Osteocyte (in vitro differentiated cells): ENCODE measurements around the gene NUFIP2. TPM values are rescaled to one million over a fixed set of nuclear protein-coding genes. Genes with fewer than 3 reads are reported as not detected.

ENCODE experiments used
- DNase-seq: peaks from one replicate; pipeline ENCODE4 v3.0.0; 2021; ENCODE audit warnings: mixed read lengths; ENCODE audit not compliant: unreplicated experiment; ENCODE audit errors: extremely low spot score
- H3K27ac Mint-ChIP-seq: one replicate; pipeline ENCODE4 v1.8.0; 2021; ENCODE audit warnings: mild to moderate bottlenecking, mixed read lengths; ENCODE audit not compliant: unreplicated experiment
- H3K27me3 Mint-ChIP-seq: one replicate; pipeline ENCODE4 v1.8.0; 2021; ENCODE audit warnings: mixed read lengths; ENCODE audit not compliant: unreplicated experiment
- H3K36me3 Mint-ChIP-seq: one replicate; pipeline ENCODE4 v1.8.0; 2021; ENCODE audit warnings: mixed read lengths; ENCODE audit not compliant: unreplicated experiment
- H3K4me1 Mint-ChIP-seq: one replicate; pipeline ENCODE4 v1.8.0; 2021; ENCODE audit warnings: mixed read lengths; ENCODE audit not compliant: unreplicated experiment
- H3K4me3 Mint-ChIP-seq: one replicate; pipeline ENCODE4 v1.8.0; 2021; ENCODE audit warnings: mild to moderate bottlenecking, moderate library complexity, mixed read lengths; ENCODE audit not compliant: unreplicated experiment
- H3K9me3 Mint-ChIP-seq: one replicate; pipeline ENCODE4 v1.8.0; 2021; ENCODE audit warnings: mixed read lengths; ENCODE audit not compliant: unreplicated experiment
- CTCF ChIP-seq: fragments of 200-600 bp; sonication (generic); IDR thresholded peaks from 2 replicates; pipeline ENCODE4 v1.5.0; 2021; ENCODE audit warnings: antibody characterized with exemption, mild to moderate bottlenecking, moderate library complexity
- total RNA-seq: library from RNA; stranded (reverse); gene quantifications from 2 replicates; pipeline ENCODE4 v1.2.1, GENCODE V29; 2021

The NUFIP2 gene
- total RNA-seq, 1 donor from 2014 or later, result 46.8 TPM

GRCh38 chr17:29257756-29258155 is 36.2 kb downstream of the NUFIP2 start:
- no peak overlapping the region for H3K4me3 Mint-ChIP-seq

GRCh38 chr17:29256735-29257466 is 37.0 kb downstream of the NUFIP2 start:
- no peak overlapping the region for H3K4me3 Mint-ChIP-seq
- no peaks in the 10 kb centered on the region for H3K27me3 Mint-ChIP-seq
- H3K36me3 Mint-ChIP-seq, result peaks cover 28% of the 10 kb centered on the region
- H3K4me1 Mint-ChIP-seq, result peaks cover 33% of the 10 kb centered on the region
- DNase-seq, result no peak
- no peak for TF ChIP-seq CTCF
- H3K27ac Mint-ChIP-seq, result peak overlapping the region; percentile 72
- H3K9me3 Mint-ChIP-seq, result no peaks in the 10 kb centered on the region

More at GRCh38 chr17:29257756-29258155, 36.2 kb downstream of the NUFIP2 start:
- no peaks in the 10 kb centered on the region for H3K9me3 Mint-ChIP-seq
- H3K27ac Mint-ChIP-seq, result peak overlapping the region; percentile 29
- H3K36me3 Mint-ChIP-seq, result peaks cover 29% of the 10 kb centered on the region
- H3K4me1 Mint-ChIP-seq, result peaks cover 33% of the 10 kb centered on the region
- no peak for TF ChIP-seq CTCF
- no peak for DNase-seq
- H3K27me3 Mint-ChIP-seq, result no peaks in the 10 kb centered on the region

GRCh38 chr17:29255926-29256522 is 37.9 kb downstream of the NUFIP2 start:
- no peak for DNase-seq

GRCh38 chr17:29253037-29253436 is 40.9 kb downstream of the NUFIP2 start:
- Mint-ChIP-seq H3K9me3 (no peaks in the 10 kb centered on the region), H3K4me1 (peaks cover 26% of the 10 kb centered on the region), H3K27ac (no peak overlapping the region), H3K4me3 (no peak overlapping the region), H3K27me3 (no peaks in the 10 kb centered on the region), H3K36me3 (peaks cover 7% of the 10 kb centered on the region)
- no peak for TF ChIP-seq CTCF
- DNase-seq, result no peak

More at GRCh38 chr17:29255926-29256522, 37.9 kb downstream of the NUFIP2 start:
- H3K27me3 Mint-ChIP-seq, result no peaks in the 10 kb centered on the region
- H3K36me3 Mint-ChIP-seq, result peaks cover 20% of the 10 kb centered on the region
- no peaks in the 10 kb centered on the region for H3K9me3 Mint-ChIP-seq
- H3K4me1 Mint-ChIP-seq, result peaks cover 33% of the 10 kb centered on the region
- H3K4me3 Mint-ChIP-seq, result no peak overlapping the region
- no peak for TF ChIP-seq CTCF
- H3K27ac Mint-ChIP-seq, result peak overlapping the region; percentile 3

- peaks cover 18% of the 10 kb centered on the region for H3K4me1 Mint-ChIP-seq
- no peak for DNase-seq
Observed at GRCh38 chr17:29252101-29252791, 41.7 kb downstream of the NUFIP2 start.

More at GRCh38 chr17:29252101-29252791, 41.7 kb downstream of the NUFIP2 start:
- Mint-ChIP-seq H3K9me3 (no peaks in the 10 kb centered on the region), H3K27me3 (no peaks in the 10 kb centered on the region), H3K27ac (no peak overlapping the region), H3K36me3 (peaks cover 7% of the 10 kb centered on the region), H3K4me3 (no peak overlapping the region)
- TF ChIP-seq CTCF, result peak; percentile 49
